ENCODE measurements around the gene CPEB4. TPM values are rescaled to one million over a fixed set of nuclear protein-coding genes. Genes with fewer than 3 reads are reported as not detected.

The CPEB4 gene
- polyA plus RNA-seq, 4 donors = 35.7 to 43.4 (median 40.6) TPM

- DNase-seq (ENCODE audit: low read depth in 4 of 4, low spot score in 3 of 4) = no peak
These were observed 4.7 kb upstream of the CPEB4 start for GRCh38 chr5:173883347-173883924.

GRCh38 chr5:173884402-173885053 is 3.6 kb upstream of the CPEB4 start:
- DNase-seq (ENCODE audit: low read depth in 4 of 4, low spot score in 3 of 4) = no peak

GRCh38 chr5:173885054-173885443 is 3.1 kb upstream of the CPEB4 start:
- no peak for DNase-seq (ENCODE audit: low read depth in 4 of 4, low spot score in 3 of 4)

- no peak for DNase-seq (ENCODE audit: low read depth in 4 of 4, low spot score in 3 of 4)
These were observed 2.6 kb upstream of the CPEB4 start for GRCh38 chr5:173885475-173886010.

- DNase-seq (ENCODE audit: low read depth in 4 of 4, low spot score in 3 of 4) = no peak
These were observed 2.0 kb upstream of the CPEB4 start for GRCh38 chr5:173886150-173886549.

GRCh38 chr5:173888473-173889131 is 453 bp downstream of the CPEB4 start:
- no peak for DNase-seq (ENCODE audit: low read depth in 4 of 4, low spot score in 3 of 4)

GRCh38 chr5:173890195-173890991 is 2.2 kb downstream of the CPEB4 start:
- DNase-seq (ENCODE audit: low read depth in 4 of 4, low spot score in 3 of 4) = no peak

- DNase-seq (ENCODE audit: low read depth in 4 of 4, low spot score in 3 of 4) = no peak
These were observed 3.4 kb downstream of the CPEB4 start for GRCh38 chr5:173891308-173892116.

GRCh38 chr5:173893192-173893561 is 5.0 kb downstream of the CPEB4 start:
- no peak for DNase-seq (ENCODE audit: low read depth in 4 of 4, low spot score in 3 of 4)

- DNase-seq (ENCODE audit: low read depth in 4 of 4, low spot score in 3 of 4) = no peak
These were observed 7.4 kb downstream of the CPEB4 start for GRCh38 chr5:173895401-173896165.

GRCh38 chr5:173896631-173897030 is 8.5 kb downstream of the CPEB4 start:
- no peak for DNase-seq (ENCODE audit: low read depth in 4 of 4, low spot score in 3 of 4)

- no peak for DNase-seq (ENCODE audit: low read depth in 4 of 4, low spot score in 3 of 4)
These were observed 13.6 kb downstream of the CPEB4 start for GRCh38 chr5:173901705-173902104.

GRCh38 chr5:173902334-173902733 is 14.2 kb downstream of the CPEB4 start:
- no peak for DNase-seq (ENCODE audit: low read depth in 4 of 4, low spot score in 3 of 4)

- DNase-seq (ENCODE audit: low read depth in 4 of 4, low spot score in 3 of 4) = no peak
These were observed 14.6 kb downstream of the CPEB4 start for GRCh38 chr5:173902743-173903142.

GRCh38 chr5:173903396-173904140 is 15.4 kb downstream of the CPEB4 start:
- no peak for DNase-seq (ENCODE audit: low read depth in 4 of 4, low spot score in 3 of 4)

- DNase-seq (ENCODE audit: low read depth in 4 of 4, low spot score in 3 of 4) = no peak
These were observed 16.0 kb downstream of the CPEB4 start for GRCh38 chr5:173904151-173904550.

GRCh38 chr5:173907284-173907683 is 19.1 kb downstream of the CPEB4 start:
- no peak for DNase-seq (ENCODE audit: low read depth in 4 of 4, low spot score in 3 of 4)

- no peak for DNase-seq (ENCODE audit: low read depth in 4 of 4, low spot score in 3 of 4)
These were observed 19.7 kb downstream of the CPEB4 start for GRCh38 chr5:173907686-173908371.
